Measurements from ENCODE around the gene SOD3. TPM values are rescaled to one million over a fixed set of nuclear protein-coding genes. Genes with fewer than 3 reads are reported as not detected.

SOD3 gene
- total RNA-seq, 1 donor from 2014 or later, result not detected

GRCh38 chr4:24801136-24801855 lies 5.9 kb downstream of the SOD3 start:
- DNase-seq (ENCODE audit: low read depth, low spot score), result no peak

GRCh38 chr4:24802648-24803047 lies 7.3 kb downstream of the SOD3 start:
- no peak for DNase-seq (ENCODE audit: low read depth, low spot score)

GRCh38 chr4:24805067-24805466 lies 9.7 kb downstream of the SOD3 start:
- no peak for DNase-seq (ENCODE audit: low read depth, low spot score)

GRCh38 chr4:24805566-24805965 lies 10.2 kb downstream of the SOD3 start:
- no peak for DNase-seq (ENCODE audit: low read depth, low spot score)

GRCh38 chr4:24806206-24806990 lies 11.0 kb downstream of the SOD3 start:
- no peak for DNase-seq (ENCODE audit: low read depth, low spot score)

GRCh38 chr4:24807611-24808010 lies 12.2 kb downstream of the SOD3 start:
- DNase-seq (ENCODE audit: low read depth, low spot score), result no peak

GRCh38 chr4:24808261-24808660 lies 12.9 kb downstream of the SOD3 start:
- DNase-seq (ENCODE audit: low read depth, low spot score), result no peak

- no peak for DNase-seq (ENCODE audit: low read depth, low spot score)
Observed at GRCh38 chr4:24808955-24809354, 13.6 kb downstream of the SOD3 start.

- no peak for DNase-seq (ENCODE audit: low read depth, low spot score)
Observed at GRCh38 chr4:24809376-24809775, 14.0 kb downstream of the SOD3 start.

GRCh38 chr4:24809815-24810405 lies 14.5 kb downstream of the SOD3 start:
- DNase-seq (ENCODE audit: low read depth, low spot score), result no peak

GRCh38 chr4:24810871-24811631 lies 15.7 kb downstream of the SOD3 start:
- no peak for DNase-seq (ENCODE audit: low read depth, low spot score)

GRCh38 chr4:24813732-24814131 lies 18.4 kb downstream of the SOD3 start:
- DNase-seq (ENCODE audit: low read depth, low spot score), result no peak

GRCh38 chr4:24816797-24817196 lies 21.4 kb downstream of the SOD3 start:
- DNase-seq (ENCODE audit: low read depth, low spot score), result no peak

GRCh38 chr4:24820541-24820940 lies 25.2 kb downstream of the SOD3 start:
- DNase-seq (ENCODE audit: low read depth, low spot score), result no peak

- DNase-seq (ENCODE audit: low read depth, low spot score), result no peak
Observed at GRCh38 chr4:24824720-24825119, 29.3 kb downstream of the SOD3 start.

GRCh38 chr4:24831637-24832036 lies 36.3 kb downstream of the SOD3 start:
- DNase-seq (ENCODE audit: low read depth, low spot score), result no peak

GRCh38 chr4:24835696-24836095 lies 40.3 kb downstream of the SOD3 start:
- DNase-seq (ENCODE audit: low read depth, low spot score), result no peak

GRCh38 chr4:24836661-24837242 lies 41.4 kb downstream of the SOD3 start:
- DNase-seq (ENCODE audit: low read depth, low spot score), result no peak

GRCh38 chr4:24837336-24837735 lies 42.0 kb downstream of the SOD3 start:
- DNase-seq (ENCODE audit: low read depth, low spot score), result no peak

GRCh38 chr4:24837781-24838180 lies 42.4 kb downstream of the SOD3 start:
- no peak for DNase-seq (ENCODE audit: low read depth, low spot score)

- DNase-seq (ENCODE audit: low read depth, low spot score), result no peak
Observed at GRCh38 chr4:24840362-24840761, 45.0 kb downstream of the SOD3 start.

Measured in pulmonary artery endothelial cell (primary cell).